Testis (tissue), 3 donors: ENCODE data around the gene CA10. TPM values are rescaled to one million over a fixed set of nuclear protein-coding genes. Genes with fewer than 3 reads are reported as not detected.

Experiments
- DNase-seq: peaks from one replicate; pipeline ENCODE4 v3.0.0-alpha.2; 2019
- H3K27ac ChIP-seq, 2 donors: fragments of 200-600 bp; sonication (generic); one replicate each; pipeline ENCODE4 v1.5.1; 2019
- H3K27me3 ChIP-seq: fragments of 200-600 bp; sonication (generic); one replicate; pipeline ENCODE4 v1.5.1; 2019
- H3K36me3 ChIP-seq: fragments of 200-600 bp; sonication (generic); one replicate; pipeline ENCODE4 v1.5.1; 2017; ENCODE audit warnings: low read depth; ENCODE audit errors: missing control alignments
- H3K4me1 ChIP-seq: fragments of 200-600 bp; sonication (generic); one replicate; pipeline ENCODE4 v1.5.1; 2019
- H3K4me3 ChIP-seq, 2 donors: fragments of 200-600 bp; sonication (generic); one replicate each; pipeline ENCODE4 v1.5.1; 2017 to 2019
- H3K9me3 ChIP-seq: fragments of 200-600 bp; sonication (generic); one replicate; pipeline ENCODE4 v1.5.1; 2017
- POLR2A ChIP-seq: fragments of 450-650 bp; IDR thresholded peaks from one replicate; pipeline ENCODE4 v1.6.1; 2017; ENCODE audit warnings: antibody characterized with exemption, mild to moderate bottlenecking, moderate library complexity
- WGBS, 2 donors: methylation state at CpG; one replicate each; pipeline ENCODE4 v1.1.5; 2018; 5-methylcytosine and 5-hydroxymethylcytosine counted together
- intact Hi-C: fragments of 100-400 bp; cut with DNase I; formaldehyde crosslinking; loops from one replicate; pipeline ENCODE4 v1.15.1; 2023; ENCODE audit warnings: low total_unique reads
- polyA plus RNA-seq: library from polyadenylated mRNA; stranded (reverse); fragments of 350-450 nt; fragmentation: Illumina TruSeq; extraction: RNeasy Lipid Tissue Mini Kit (QIAGEN cat#74804); gene quantifications from one replicate; pipeline ENCODE4 v1.2.3, GENCODE V29; 2014; ENCODE audit warnings: low read depth, low replicate concordance; ENCODE audit not compliant: insufficient read depth
- total RNA-seq, 2 donors: library from RNA; depleted of rRNA; stranded (reverse); fragments of >200 nt; gene quantifications; one replicate each; pipeline ENCODE4 v1.2.3, GENCODE V29; 2016
- TF ChIP-seq, protein P1 (sequence below), 3 experiments: fragments of 450-650 bp in 2 of 3; fragments of 200-600 bp in 1 of 3; sonication (generic) in 1 of 3; IDR thresholded peaks; one replicate each; pipeline ENCODE4 v1.5.1; 2016 to 2019; ENCODE audit warnings: antibody characterized with exemption in 3 of 3, mild to moderate bottlenecking in 2 of 3, moderate library complexity in 1 of 3

Gene CA10
- total and polyA plus RNA-seq, 3 donors from 2014 or later: 5.0 to 30.7 (median 5.3) TPM

DNA sequence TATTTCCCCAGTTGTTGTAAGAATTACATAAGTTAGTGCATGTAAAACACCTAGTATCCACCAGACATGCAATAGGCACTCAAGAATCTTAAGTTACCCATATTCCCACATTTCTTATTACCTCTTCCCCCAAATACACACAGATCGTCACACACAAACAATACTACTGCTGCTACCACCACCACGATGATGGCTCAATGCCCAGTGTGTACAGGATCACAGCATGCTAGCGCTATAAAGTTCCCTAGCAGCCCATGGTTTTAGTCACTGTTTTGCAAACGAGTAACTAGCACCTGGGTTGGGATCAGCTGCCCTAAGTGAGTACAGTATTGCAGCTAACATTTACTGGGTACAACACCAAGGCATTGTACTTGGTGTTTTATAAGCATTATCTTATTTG, 486.4 kb downstream of the CA10 start:
- no peaks in the 10 kb centered on the region for H3K27me3 ChIP-seq
- WGBS, 2 donors: 62 to 66% methylated on average over 4 of the region's 4 CpGs
- no peaks in the 10 kb centered on the region for H3K36me3 ChIP-seq
- H3K4me1 ChIP-seq: no peaks in the 10 kb centered on the region
- no peak overlapping the region for H3K4me3 ChIP-seq
- intact Hi-C loops: no loop called here
- no peak overlapping the region for H3K27ac ChIP-seq
- no peak for DNase-seq
- no peaks in the 10 kb centered on the region for H3K9me3 ChIP-seq
- no peak for TF ChIP-seq POLR2A
- TF ChIP-seq, protein P1, sequence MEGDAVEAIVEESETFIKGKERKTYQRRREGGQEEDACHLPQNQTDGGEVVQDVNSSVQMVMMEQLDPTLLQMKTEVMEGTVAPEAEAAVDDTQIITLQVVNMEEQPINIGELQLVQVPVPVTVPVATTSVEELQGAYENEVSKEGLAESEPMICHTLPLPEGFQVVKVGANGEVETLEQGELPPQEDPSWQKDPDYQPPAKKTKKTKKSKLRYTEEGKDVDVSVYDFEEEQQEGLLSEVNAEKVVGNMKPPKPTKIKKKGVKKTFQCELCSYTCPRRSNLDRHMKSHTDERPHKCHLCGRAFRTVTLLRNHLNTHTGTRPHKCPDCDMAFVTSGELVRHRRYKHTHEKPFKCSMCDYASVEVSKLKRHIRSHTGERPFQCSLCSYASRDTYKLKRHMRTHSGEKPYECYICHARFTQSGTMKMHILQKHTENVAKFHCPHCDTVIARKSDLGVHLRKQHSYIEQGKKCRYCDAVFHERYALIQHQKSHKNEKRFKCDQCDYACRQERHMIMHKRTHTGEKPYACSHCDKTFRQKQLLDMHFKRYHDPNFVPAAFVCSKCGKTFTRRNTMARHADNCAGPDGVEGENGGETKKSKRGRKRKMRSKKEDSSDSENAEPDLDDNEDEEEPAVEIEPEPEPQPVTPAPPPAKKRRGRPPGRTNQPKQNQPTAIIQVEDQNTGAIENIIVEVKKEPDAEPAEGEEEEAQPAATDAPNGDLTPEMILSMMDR (IDR thresholded peaks at IDR 0.05): no peak

DNA sequence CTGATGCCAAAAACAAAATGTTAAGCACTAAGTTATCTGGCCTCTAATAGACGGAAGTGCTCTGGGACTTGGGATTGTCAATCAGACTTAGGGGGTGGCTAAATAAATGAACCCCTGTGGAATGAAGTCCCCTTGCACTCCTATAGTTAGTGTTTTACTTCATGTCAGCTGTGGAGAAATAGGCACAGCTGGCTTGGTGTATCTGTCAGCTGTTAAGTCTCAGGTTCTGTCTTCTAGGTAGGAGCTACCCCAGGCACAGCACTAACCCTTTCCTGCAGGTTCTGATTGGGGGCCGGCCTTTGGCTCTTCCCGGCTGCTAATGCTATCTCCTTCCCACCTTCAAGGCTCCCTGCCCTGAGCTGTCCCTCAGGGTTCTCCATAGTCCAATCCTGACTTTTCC, 487.6 kb downstream of the CA10 start:
- 84 to 93% methylated on average over 3 of the region's 3 CpGs for WGBS, 2 donors

DNA sequence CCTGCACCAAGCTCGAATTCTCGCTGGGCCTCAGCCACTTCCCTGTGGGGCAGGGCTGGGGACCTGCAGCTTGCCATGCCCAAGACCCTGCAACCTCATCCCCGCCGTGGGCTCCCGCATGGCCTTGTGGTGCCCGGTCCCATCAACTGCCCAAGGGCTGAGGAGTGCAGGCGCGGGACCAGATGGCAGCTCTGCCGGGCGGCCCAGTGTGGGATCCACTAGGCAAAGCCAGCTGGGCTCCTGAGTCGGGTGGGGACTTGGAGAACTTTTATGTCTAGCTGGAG, 489.6 kb downstream of the CA10 start:
- intact Hi-C loops: no loop called here
- Histone ChIP-seq H3K27me3 (no peaks in the 10 kb centered on the region), H3K4me3 (no peak overlapping the region), H3K9me3 (no peaks in the 10 kb centered on the region), H3K4me1 (no peaks in the 10 kb centered on the region), H3K27ac (no peak overlapping the region), H3K36me3 (no peaks in the 10 kb centered on the region)
- 80 to 92% methylated on average over 1 to 2 of the region's 11 CpGs for WGBS, 2 donors
- DNase-seq: no peak
- TF ChIP-seq, protein P1 (IDR thresholded peaks at IDR 0.05): no peak
- no peak for TF ChIP-seq POLR2A

More for the DNA sequence above, 487.6 kb downstream of the CA10 start:
- no peak for TF ChIP-seq POLR2A
- TF ChIP-seq, protein P1 (IDR thresholded peaks at IDR 0.05): no peak
- intact Hi-C loops: no loop called here
- Histone ChIP-seq H3K27me3 (no peaks in the 10 kb centered on the region), H3K27ac (no peak overlapping the region), H3K36me3 (no peaks in the 10 kb centered on the region), H3K4me1 (no peaks in the 10 kb centered on the region), H3K9me3 (no peaks in the 10 kb centered on the region), H3K4me3 (no peak overlapping the region)
- no peak for DNase-seq

DNA sequence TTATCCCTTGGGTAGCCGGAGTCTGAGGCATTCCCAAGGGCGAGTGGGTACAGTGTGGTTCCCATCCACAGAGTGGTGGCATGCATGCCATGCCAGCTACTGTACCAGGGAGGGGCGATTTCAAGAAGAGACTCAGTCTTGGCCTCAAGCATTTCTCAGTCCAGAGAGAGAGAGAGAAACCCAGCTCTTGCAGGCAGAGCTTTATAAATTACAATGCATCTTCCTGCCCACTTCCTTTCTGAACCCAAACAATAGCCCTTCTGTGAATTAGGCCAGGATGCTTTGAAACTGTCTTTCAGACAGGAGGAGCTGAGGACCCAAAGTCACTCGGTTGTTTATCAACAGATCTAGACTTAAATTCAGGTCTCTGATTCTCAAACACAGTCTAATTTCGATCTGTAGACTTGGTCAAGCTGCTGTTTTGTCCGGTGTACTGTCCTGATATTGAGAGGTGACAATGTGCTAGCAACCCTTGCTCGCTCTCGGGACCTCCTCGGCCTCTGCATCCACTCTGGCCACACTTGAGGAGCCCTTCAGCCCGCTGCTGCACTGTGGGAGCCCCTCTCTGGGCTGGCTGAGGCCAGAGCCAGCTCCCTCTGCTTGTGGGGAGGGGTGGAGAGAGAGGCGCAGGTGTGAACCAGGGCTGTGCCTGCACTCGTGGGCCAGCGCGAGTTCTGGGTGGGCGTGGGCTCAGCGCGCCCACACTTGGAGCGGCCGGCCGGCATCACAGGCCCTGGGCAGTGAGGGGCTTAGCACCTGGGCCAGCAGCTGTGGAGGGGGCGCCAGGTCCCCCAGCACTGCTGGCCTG, 490.2 kb downstream of the CA10 start:
- Histone ChIP-seq H3K27ac (no peak overlapping the region), H3K9me3 (no peaks in the 10 kb centered on the region), H3K36me3 (no peaks in the 10 kb centered on the region), H3K27me3 (no peaks in the 10 kb centered on the region), H3K4me1 (no peaks in the 10 kb centered on the region), H3K4me3 (no peak overlapping the region)
- WGBS, 2 donors: 79 to 83% methylated on average over 9 to 21 of the region's 21 CpGs
- no peak for DNase-seq
- TF ChIP-seq, protein P1 (IDR thresholded peaks at IDR 0.05): no peak
- no peak for TF ChIP-seq POLR2A
- intact Hi-C loops: no loop called here

DNA sequence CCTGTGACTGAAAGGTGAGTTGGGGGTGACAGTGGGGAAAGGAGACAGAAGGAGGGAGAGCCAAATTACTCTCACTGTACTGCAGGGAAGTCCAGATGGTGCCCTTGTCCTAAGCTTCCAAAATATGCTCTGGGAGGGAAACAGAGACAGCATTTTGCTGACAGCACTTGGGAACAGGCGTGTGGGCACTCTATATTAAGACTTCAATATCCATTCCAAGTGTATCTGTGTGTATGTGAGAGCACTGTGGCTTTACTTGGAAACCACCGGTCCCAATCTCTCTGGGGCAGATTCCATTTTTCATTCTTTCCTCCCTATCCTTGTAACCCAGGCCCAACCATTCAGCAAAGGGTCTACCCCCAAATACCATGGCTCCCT, 490.8 kb downstream of the CA10 start:
- Histone ChIP-seq H3K27ac (no peak overlapping the region), H3K36me3 (no peaks in the 10 kb centered on the region), H3K4me1 (no peaks in the 10 kb centered on the region), H3K9me3 (no peaks in the 10 kb centered on the region), H3K27me3 (no peaks in the 10 kb centered on the region), H3K4me3 (no peak overlapping the region)
- intact Hi-C loops: no loop called here
- TF ChIP-seq, protein P1 (IDR thresholded peaks at IDR 0.05): no peak
- no peak for TF ChIP-seq POLR2A
- 83 to 90% methylated on average over 2 of the region's 2 CpGs for WGBS, 2 donors
- no peak for DNase-seq
